HG02571 (cell line): ENCODE data around the gene TXN2.
"Not testable (repeated sequence)": the region's sequence is repeated elsewhere in the genome, so short reads cannot be mapped to it uniquely, and the experiment has no call there.

ENCODE experiments used
- ATAC-seq: cut with Tn5 transposase; IDR thresholded peaks from one replicate; pipeline ENCODE4 v1.9.1; 2021; ENCODE audit warnings: mild to moderate bottlenecking, moderate library complexity; ENCODE audit not compliant: unreplicated experiment

TXN2 gene

DNA sequence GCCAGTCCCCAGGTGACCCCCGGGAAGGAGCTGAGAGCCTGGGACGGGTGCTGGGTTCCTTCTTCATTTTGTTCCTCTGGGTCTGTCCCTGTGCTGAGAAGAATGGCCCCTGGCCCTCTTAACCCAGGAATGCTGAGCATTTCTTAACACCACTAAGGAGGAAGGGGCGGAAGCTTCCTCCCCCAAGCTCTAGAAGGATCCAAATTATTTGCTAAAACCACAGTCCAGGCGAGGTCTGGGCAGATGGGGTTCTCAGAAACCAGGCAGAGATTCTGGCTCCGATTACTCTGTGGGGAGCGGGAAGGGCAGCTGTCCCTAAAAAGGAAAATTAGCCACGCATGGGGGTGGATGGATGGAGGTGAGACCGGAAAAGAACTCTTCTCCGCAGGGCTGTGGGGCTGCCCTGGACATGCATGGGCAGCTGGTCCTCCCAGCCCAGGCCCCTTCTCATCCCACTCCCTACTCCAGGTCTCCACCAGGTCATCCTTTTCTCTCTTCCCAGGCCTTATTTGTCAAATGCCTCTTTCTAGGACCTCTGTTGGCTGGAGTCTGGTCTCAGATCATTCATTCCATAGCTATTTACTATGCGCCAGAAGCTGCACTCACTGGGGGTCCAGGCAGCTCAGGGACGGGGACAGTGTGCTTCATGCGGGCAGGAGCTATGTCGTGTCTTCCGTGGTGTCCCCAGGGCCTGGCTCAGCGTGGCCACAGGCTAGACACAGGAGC, 48.7 kb downstream of the TXN2 start:
- ATAC-seq: no peak

DNA sequence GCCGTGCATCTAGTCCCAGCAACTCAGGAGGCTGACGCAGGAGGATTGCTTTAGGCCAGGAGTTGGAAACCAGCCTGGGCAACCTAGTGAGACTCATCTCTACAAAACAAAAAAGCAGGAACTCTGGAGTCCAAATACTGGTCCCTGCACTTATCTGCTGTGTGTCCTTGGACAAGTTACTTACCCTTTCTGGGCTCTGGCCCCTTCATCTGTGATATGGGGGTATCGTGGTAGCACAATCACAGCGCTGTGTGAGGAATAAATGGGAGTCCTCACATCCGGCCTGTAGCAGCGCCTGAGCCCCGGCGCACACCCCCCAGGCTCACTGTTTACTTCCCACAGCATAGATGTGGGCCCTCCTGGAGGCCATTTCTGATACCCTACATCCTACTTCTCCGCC, 49.5 kb downstream of the TXN2 start:
- ATAC-seq: no peak

DNA sequence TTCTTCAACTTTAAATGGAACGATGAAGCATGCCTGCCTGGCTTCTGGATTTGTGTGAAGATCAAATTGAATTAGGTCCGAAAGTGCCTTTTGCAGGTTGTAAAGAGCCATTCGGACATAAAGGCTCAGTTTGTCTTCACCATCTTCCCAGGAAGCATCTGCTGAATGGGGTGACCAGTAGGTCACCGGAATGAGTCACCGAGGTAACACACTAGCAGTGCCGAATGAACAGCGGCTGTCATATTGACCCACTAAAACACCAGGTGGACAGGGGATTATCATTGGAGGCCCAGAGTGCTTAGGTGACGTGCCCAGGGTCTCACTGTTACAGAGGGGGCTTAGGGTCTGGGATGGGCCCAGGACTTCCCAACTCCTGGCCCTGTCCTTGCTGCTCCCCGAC, 50.6 kb downstream of the TXN2 start:
- ATAC-seq: no peak

DNA sequence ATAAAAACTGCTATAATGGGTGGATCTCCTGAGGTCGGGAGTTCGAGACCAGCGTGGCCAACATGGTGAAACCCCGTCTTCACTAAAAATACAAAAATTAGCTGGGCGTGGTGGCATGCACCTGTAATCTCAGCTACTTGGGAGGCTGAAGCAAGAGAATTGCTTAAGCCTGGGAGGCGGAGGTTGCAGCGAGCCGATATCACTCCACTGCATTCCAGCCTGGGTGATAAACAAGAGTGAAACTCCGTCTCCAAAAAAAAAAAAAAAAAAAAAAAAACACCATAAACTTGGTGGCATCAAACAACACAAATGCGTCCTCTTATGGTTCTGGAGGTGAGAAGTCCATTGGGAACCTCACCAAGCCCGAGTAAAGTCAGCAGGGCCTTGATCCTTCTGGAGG, 53.5 kb downstream of the TXN2 start:
- ATAC-seq: not testable (repeated sequence)

DNA sequence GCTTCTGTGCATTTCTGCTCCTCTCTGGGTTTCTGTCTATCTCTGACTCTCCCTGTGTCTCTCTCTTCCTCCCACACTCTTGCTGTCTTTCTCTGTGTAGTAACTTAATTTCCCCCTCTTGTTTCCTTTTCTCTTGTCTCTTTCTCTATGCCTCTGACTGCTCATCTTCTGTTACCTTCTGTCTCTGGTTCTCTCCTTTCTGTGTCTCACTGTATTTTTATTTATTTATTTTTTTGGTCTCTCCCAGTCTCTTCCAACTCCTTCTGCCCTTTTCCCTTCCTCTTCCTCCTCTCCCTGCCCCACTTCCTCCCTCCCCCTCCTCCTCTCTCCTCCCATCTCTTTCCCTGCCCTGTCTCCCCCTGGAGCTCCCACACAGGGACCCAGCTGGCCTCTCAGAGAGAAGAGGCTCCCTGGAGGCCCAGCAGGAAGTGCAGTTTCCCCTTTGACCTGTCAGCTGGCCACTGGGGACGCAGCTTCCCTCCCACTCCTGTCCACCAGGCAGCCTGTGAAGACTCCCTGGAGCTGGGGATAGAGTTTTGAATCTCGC, 55.4 kb downstream of the TXN2 start:
- no peak for ATAC-seq

DNA sequence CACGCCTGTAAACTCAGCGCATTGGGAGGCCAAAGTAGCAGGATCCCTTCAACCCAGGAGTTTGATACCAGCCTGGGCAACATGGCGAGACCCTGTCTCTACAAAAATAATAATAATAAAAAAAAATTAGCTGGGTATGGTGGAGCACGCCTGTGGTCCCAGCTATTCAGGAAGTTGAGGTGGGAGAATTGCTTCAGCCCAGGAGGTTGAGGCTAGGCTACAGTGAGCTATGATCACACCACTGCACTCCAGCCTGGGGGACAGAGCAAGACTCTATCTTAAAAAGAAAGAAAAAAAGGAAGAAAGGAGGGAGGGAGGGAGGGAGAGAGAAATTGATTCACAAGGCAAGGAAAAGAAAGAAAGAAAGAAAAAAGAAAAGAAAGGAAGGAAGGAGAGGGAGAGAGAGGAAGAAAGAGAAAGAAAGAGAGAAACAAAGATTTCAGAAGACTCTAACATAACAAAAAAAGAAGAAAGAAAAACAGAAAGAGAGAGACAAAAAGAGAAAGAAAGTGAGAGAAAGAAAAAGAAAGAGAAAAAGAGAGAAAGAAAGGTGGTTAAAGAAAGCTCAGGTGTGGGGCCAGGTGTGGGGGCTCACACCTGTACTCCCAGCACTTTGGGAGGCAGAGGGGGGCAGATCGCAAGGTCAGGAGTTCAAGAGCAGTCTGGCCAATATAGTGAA, 56.4 kb downstream of the TXN2 start:
- ATAC-seq: no peak

DNA sequence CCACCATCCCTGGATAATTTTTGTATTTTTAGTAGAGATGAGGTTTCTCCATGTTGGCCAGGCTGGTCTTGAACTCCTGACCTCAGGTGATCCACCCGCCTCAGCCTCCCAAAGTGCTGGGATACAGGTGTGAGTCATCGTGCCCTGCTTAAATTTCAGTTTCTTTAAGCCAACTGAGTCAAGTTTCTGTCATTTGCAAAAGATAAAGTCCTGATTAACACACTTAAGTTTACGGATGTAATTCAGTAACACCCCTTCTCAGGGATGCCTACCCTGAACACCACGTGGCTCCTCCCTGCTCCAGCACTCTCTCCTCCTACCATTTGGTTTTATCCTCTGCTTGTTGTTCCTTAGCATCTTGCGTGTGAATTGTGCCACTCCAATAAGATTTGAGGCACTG, 57.0 kb downstream of the TXN2 start:
- ATAC-seq: not testable (repeated sequence)

DNA sequence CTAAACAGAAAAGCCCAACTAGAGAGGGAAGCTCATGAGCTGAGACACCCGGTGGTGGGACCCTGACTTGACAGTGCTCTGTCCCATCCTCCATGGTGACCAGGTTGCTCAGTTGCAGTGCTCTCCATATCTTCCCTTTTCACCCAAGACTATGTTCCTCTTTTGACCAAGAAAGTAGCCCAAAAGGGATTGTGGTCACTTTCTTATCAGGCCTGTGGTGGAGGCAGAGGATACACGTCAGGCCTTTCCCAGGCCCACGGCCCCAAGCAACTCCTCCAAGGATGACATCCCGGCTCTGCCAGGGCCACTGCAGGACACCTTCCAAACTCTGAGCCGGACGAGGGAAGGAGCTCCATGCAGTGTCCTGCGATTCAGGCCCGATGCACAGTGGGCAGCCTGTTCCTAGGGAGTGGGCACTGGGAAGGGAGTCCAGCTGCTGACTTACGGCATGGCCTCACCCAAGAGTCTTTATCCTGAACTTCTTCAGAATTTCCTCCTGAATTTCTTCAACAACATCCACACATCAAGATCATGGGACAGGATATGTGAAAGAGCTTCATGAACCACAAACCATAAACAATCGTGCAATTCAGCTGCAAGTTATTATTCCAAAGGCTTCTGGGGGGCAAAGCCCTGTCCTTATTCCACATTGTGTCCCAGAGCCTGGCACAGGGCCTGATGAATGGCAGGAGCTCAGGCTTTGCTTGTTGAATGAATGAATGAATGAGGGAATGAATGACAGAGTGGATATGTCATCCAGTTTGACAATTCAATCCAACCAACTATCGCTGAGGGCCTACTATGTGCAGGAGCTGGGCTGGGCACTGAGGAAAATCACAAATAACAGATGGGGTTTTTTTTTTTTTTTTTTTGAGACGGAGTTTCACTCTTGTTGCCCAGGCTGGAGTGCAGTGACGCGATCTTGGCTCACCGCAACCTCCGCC, 57.7 kb downstream of the TXN2 start:
- no peak for ATAC-seq

DNA sequence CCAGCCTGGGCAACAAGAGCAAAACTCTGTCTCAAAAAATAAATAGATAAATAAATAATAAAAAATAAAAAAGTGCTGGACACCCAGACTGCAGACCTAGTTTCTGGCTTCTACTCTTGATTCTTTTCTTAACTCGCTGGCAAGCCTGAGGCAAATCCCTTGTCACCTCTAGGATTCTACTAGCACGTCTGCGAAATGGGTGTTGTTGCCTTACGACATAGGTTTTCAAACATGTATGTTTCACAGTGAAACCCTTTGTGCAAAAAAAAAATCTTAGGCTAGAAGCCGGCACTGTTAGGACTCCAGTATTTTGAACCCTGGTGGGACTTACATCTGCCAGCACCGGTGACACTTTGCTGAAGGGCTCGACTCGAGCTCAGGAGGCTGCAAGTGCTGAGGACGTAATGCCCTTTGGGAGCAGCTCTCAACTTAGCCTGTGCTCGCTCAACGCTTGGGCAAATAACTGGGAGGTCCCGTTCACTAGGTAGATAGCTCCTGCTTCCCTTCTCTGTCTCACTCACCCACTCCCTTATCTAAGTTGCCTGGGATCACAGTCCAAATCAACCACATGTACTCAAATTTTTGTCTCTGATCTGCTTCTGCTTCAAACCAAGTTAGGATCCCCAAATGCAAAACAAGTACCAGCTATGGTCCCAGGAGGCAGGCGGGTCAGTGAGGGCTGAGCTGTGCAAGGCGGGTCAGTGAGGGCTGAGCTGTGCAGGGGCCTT, 59.0 kb downstream of the TXN2 start:
- ATAC-seq: no peak

DNA sequence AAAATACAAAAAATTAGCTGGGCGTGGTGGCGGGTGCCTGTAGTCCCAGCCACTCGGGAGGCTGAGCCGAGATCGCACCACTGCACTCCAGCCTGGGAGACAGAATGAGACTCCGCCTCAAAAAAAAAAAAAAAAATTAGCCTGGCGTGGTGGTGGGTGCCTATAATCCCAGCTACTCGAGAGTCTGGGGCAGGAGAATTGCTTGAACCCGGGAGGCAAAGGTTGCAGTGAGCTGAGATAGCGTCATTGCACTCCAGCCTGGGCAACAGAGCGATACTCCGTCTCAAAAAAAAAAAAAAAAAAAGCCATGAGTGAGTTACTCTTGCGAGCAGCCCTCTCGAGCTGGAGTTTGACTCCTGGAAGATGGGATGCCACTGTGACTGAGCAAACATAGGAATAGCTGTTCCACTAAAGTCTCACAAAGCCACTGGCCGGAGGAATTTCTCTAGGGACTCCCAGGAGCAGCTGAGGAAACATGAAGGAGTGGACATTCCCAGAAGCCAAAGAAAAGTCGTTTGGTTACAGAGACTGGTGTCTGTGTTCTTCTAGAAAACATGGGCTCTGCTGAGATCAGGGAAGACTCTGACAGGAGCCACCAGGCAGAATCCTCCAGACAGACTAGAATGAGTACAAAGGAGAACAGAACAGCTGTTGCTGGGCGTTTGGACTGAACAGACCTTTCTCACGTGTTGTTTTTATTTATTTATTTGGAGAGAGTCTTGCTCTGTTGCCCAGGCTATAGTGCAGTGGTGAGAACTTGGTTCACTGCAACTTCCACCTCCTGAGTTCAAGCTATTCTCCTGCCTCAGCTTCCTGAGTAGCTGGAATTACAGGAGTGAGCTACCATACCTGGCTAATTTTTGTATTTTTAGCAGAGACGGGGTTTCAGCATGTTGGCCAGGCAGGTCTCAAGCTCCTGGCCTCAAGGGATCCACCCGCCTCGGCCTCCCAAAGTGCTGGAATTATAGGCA, 61.2 kb downstream of the TXN2 start:
- no peak for ATAC-seq

DNA sequence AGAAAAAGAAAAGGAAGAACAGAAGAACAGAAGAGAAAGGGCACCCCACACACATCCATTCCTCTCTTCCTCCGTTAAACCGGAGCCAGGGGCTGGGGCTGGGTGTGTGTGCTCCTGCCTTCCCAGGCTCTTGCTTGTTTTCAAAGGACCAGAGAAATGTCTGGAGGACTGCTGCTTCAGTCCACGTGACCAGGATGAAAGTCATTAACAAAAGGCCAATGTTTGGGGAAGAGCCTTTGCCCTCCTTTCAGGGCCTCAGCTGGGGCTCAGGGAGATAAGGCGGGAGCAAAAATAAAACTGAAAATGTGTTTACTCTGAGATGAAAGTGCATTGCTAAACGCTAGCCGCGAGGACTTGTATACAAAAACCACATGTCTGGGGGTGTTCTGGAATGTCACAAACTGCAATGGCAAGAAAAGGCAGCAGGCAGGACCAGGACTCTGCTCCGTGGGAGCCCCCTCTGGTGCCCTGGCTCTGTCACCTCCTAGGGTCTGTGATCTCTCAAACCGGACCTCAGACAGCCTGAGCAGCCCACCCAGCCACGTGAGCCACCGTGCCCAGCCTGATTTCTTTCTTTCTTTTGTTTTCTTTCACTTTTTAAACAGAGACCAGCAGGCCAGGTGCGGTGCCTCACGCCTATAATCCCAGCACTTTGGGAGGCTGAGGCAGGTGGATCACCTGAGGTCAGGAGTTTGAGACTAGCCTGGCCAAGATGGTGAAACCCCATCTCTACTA, 62.1 kb downstream of the TXN2 start:
- no peak for ATAC-seq

DNA sequence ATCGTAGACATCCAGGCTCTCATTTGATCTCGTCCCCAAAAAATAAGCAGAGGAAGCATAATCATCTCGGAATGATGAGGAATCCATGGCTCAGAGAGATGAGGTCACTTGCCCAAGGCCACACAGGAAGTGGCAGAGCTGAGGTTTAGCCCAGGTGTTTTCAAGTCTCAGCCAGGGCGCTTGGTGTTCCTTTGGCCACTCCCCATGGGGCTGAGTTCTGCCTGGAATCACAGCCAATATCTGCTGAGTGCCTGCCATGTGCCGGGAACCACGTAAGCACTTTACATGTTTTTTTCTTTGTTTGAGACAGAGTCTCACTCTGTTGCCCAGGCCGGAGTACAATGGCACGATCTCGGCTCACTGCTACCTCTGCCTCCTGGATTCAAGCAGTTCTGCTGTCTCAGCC, 64.2 kb downstream of the TXN2 start:
- ATAC-seq: no peak
